CD14-positive monocyte (primary cell): ENCODE results near the gene ENTREP3. TPM values are rescaled to one million over a fixed set of nuclear protein-coding genes. Genes with fewer than 3 reads are reported as not detected.

Experiments
- DNase-seq, 3 donors: peaks; one replicate each; pipeline ENCODE4 v3.0.0-alpha.2; 2011 to 2022
- H2AFZ ChIP-seq: 2 replicates; pipeline ENCODE4 v1.6.0; 2012; ENCODE audit warnings: mild to moderate bottlenecking, low read depth, low read length, inconsistent platforms; ENCODE audit not compliant: insufficient read depth, poor library complexity, severe bottlenecking
- H3K27ac ChIP-seq, 2 donors: 1 replicate in 1 of 2; 2 replicates in 1 of 2; pipeline ENCODE4 v1.5.1; 2012 to 2013; ENCODE audit warnings: low read length in 2 of 2, control low read depth in 1 of 2, inconsistent platforms in 1 of 2, low read depth in 1 of 2, mild to moderate bottlenecking in 1 of 2
- H3K27me3 ChIP-seq, 2 donors: one replicate each; pipeline versions ENCODE4 v1.6.0 to v1.6.1; 2011 to 2013; ENCODE audit warnings: low read length in 2 of 2; ENCODE audit not compliant: control insufficient read depth in 2 of 2, insufficient read depth in 2 of 2
- H3K36me3 ChIP-seq, 2 donors: replicated peaks in 1 of 2; 1 replicate in 1 of 2; 2 replicates in 1 of 2; pipeline versions ENCODE4 v1.5.1 to v1.6.1; 2012 to 2013; ENCODE audit warnings: low read length in 2 of 2, control low read depth in 1 of 2, inconsistent platforms in 1 of 2, mild to moderate bottlenecking in 1 of 2; ENCODE audit not compliant: insufficient read depth in 2 of 2, control insufficient read depth in 1 of 2
- H3K4me1 ChIP-seq, 2 donors: 1 replicate in 1 of 2; 2 replicates in 1 of 2; pipeline versions ENCODE4 v1.5.1 to v1.6.1; 2012 to 2013; ENCODE audit warnings: low read length in 2 of 2, control low read depth in 1 of 2, inconsistent platforms in 1 of 2, mild to moderate bottlenecking in 1 of 2, moderate library complexity in 1 of 2; ENCODE audit not compliant: insufficient read depth in 2 of 2, control insufficient read depth in 1 of 2
- H3K4me2 ChIP-seq: replicated peaks from 2 replicates; pipeline ENCODE3; 2012; ENCODE audit warnings: low read length, moderate library complexity, mild to moderate bottlenecking; ENCODE audit not compliant: poor library complexity, severe bottlenecking; ENCODE audit errors: extremely low read depth
- H3K4me3 ChIP-seq, 3 experiments: fragments of 200-600 bp in 1 of 3; sonication (generic) in 1 of 3; replicated peaks in 1 of 3; 1 replicate in 2 of 3; 2 replicates in 1 of 3; pipeline ENCODE4 v1.5.1; 2011 to 2013; ENCODE audit warnings: low read length in 3 of 3, mild to moderate bottlenecking in 3 of 3, control low read depth in 2 of 3, low read depth in 2 of 3, inconsistent platforms in 1 of 3, moderate library complexity in 1 of 3
- H3K79me2 ChIP-seq: 2 replicates; pipeline ENCODE4 v1.6.0; 2012; ENCODE audit warnings: mild to moderate bottlenecking, control low read depth, inconsistent platforms, low read length, moderate library complexity; ENCODE audit not compliant: insufficient read depth
- H3K9ac ChIP-seq: 2 replicates; pipeline ENCODE4 v1.6.0; 2017; ENCODE audit warnings: low read length, mild to moderate bottlenecking; ENCODE audit not compliant: insufficient read depth, poor library complexity, severe bottlenecking
- H3K9me3 ChIP-seq, 2 donors: replicated peaks in 1 of 2; 1 replicate in 1 of 2; 2 replicates in 1 of 2; pipeline versions ENCODE4 v1.5.1 to v1.6.1; 2012 to 2013; ENCODE audit warnings: low read length in 2 of 2, control low read depth in 1 of 2; ENCODE audit not compliant: control insufficient read depth in 1 of 2, insufficient read depth in 1 of 2
- H4K20me1 ChIP-seq: 2 replicates; pipeline ENCODE4 v1.6.0; 2012; ENCODE audit warnings: mild to moderate bottlenecking, low read length, control low read depth, moderate library complexity; ENCODE audit not compliant: insufficient read depth
- H3K27ac Mint-ChIP-seq, 7 donors: one replicate each; pipeline ENCODE4 v1.8.0; 2020; ENCODE audit warnings: mild to moderate bottlenecking in 7 of 7, mixed read lengths in 7 of 7, moderate library complexity in 6 of 7, inconsistent platforms in 2 of 7
- H3K27me3 Mint-ChIP-seq, 3 donors: one replicate each; pipeline ENCODE4 v1.8.0; 2021 to 2022; ENCODE audit warnings: low read depth in 3 of 3, mild to moderate bottlenecking in 3 of 3, mixed read lengths in 3 of 3, moderate library complexity in 3 of 3, inconsistent platforms in 1 of 3
- H3K36me3 Mint-ChIP-seq, 2 donors: one replicate each; pipeline ENCODE4 v1.8.0; 2020; ENCODE audit warnings: mixed read lengths in 2 of 2, inconsistent platforms in 1 of 2, mild to moderate bottlenecking in 1 of 2
- H3K4me1 Mint-ChIP-seq: one replicate; pipeline ENCODE4 v1.8.0; 2020; ENCODE audit warnings: mild to moderate bottlenecking, mixed read lengths
- H3K4me3 Mint-ChIP-seq, 2 donors: one replicate each; pipeline ENCODE4 v1.8.0; 2020; ENCODE audit warnings: mild to moderate bottlenecking in 2 of 2, mixed read lengths in 2 of 2, moderate library complexity in 1 of 2
- H3K9me3 Mint-ChIP-seq, 7 donors: one replicate each; pipeline ENCODE4 v1.8.0; 2020 to 2022; ENCODE audit warnings: mixed read lengths in 7 of 7, mild to moderate bottlenecking in 6 of 7, moderate library complexity in 6 of 7, inconsistent platforms in 2 of 7
- CTCF ChIP-seq: fragments of 200-600 bp; IDR thresholded peaks from one replicate; pipeline ENCODE4 v1.8.0; 2022; ENCODE audit warnings: antibody characterized with exemption, mild to moderate bottlenecking
- WGBS: methylation state at CpG from one replicate; pipeline ENCODE4 v1.1.5; 2013; ENCODE audit warnings: missing lambda C conversion rate; ENCODE audit not compliant: insufficient coverage; 5-methylcytosine and 5-hydroxymethylcytosine counted together
- intact Hi-C, 2 donors: fragments of 100-400 bp; cut with micrococcal nuclease; formaldehyde crosslinking; loops; one replicate each; pipeline versions ENCODE4 v1.15.0 to v1.15.1; 2023
- polyA plus RNA-seq, 3 donors: library from polyadenylated mRNA; depleted of rRNA in 1 of 3; unstranded in 2 of 3; stranded (reverse) in 1 of 3; fragments of 300-500 nt in 2 of 3; fragments of >200 nt in 1 of 3; fragmentation: Illumina TruSeq in 2 of 3; gene quantifications; 1 replicate in 2 of 3; 2 replicates in 1 of 3; pipeline ENCODE4 v1.2.3, GENCODE V29; 2012 to 2021

The ENTREP3 gene
- polyA plus RNA-seq, 3 donors: 0.87 to 7.5 (median 1.9) TPM

GRCh38 chr1:155277902-155278688 is 22.8 kb upstream of the ENTREP3 start:
- WGBS: 1% methylated on average over 16 of the region's 29 CpGs
- H3K27ac Mint-ChIP-seq: peak overlapping the region in 1 of 7 donors; percentile 43
- peaks cover 29% of the 10 kb centered on the region for H3K4me1 Mint-ChIP-seq
- H3K36me3 Mint-ChIP-seq: no peaks in the 10 kb centered on the region
- peak overlapping the region; percentile 75 to 87 for H3K4me3 Mint-ChIP-seq
- Histone ChIP-seq H4K20me1 (no peaks in the 10 kb centered on the region), H2AFZ (peak overlapping the region; percentile 95), H3K9ac (peak overlapping the region; percentile 56), H3K36me3 (no peaks in the 10 kb centered on the region), H3K27me3 (peaks cover 0 to 20% of the 10 kb centered on the region in 2 donors), H3K27ac (no peak overlapping the region), H3K4me1 (peaks cover 22 to 28% of the 10 kb centered on the region in 2 donors), H3K4me3 (peak overlapping the region; percentile 33 to 82 (median 63)), H3K79me2 (peaks cover under 1% of the 10 kb centered on the region), H3K4me2 (peak overlapping the region; percentile 99), H3K9me3 (no peaks in the 10 kb centered on the region)
- peak in 1 of 3 donors; percentile 48 for DNase-seq
- intact Hi-C loops: loop anchor here (2.0 to 5.0 kb wide), 3 partner anchors 15 to 45 kb away; partner anchors contain the start of genes RUSC1 (in 1 of the 2) and SCAMP3 (in 1 of the 2)
- peaks cover 12 to 19% (median 14%) of the 10 kb centered on the region in 3 donors for H3K27me3 Mint-ChIP-seq
- no peaks in the 10 kb centered on the region for H3K9me3 Mint-ChIP-seq
- peak; percentile 21 for TF ChIP-seq CTCF

- H4K20me1 ChIP-seq: peaks cover 7% of the 10 kb centered on the region
- no peaks in the 10 kb centered on the region for H3K36me3 Mint-ChIP-seq
- H3K36me3 ChIP-seq: no peaks in the 10 kb centered on the region
- peaks cover 28 to 35% of the 10 kb centered on the region in 2 donors for H3K4me1 ChIP-seq
- H3K27me3 Mint-ChIP-seq: peaks cover 12 to 19% (median 14%) of the 10 kb centered on the region in 3 donors
- no peak within 1 kb of the TSS for H3K27ac ChIP-seq
- H3K27me3 ChIP-seq: peaks cover 0 to 20% of the 10 kb centered on the region in 2 donors
- H3K9ac ChIP-seq: peak within 1 kb of the TSS; percentile 56
- no peaks in the 10 kb centered on the region for H3K9me3 Mint-ChIP-seq
- WGBS: under 1% methylated on average over 63 of the region's 68 CpGs
- H3K4me3 ChIP-seq: peak within 1 kb of the TSS; percentile 33 to 82 (median 63)
- H3K9me3 ChIP-seq: no peaks in the 10 kb centered on the region
- DNase-seq: peak; percentile 89 to 96 (median 93)
- H3K4me3 Mint-ChIP-seq: peak within 1 kb of the TSS; percentile 75 to 87
- peaks cover 8% of the 10 kb centered on the region for H3K79me2 ChIP-seq
- peak within 1 kb of the TSS; percentile 95 for H2AFZ ChIP-seq
- intact Hi-C loops: loop anchor here (2.0 to 5.0 kb wide), 2 partner anchors 14 to 45 kb away; partner anchors contain the start of genes RUSC1 (in 1 of the 2) and SCAMP3 (in 1 of the 2)
- H3K27ac Mint-ChIP-seq: peak within 1 kb of the TSS in 1 of 7 donors; percentile 9
- peaks cover 33% of the 10 kb centered on the region for H3K4me1 Mint-ChIP-seq
- H3K4me2 ChIP-seq: peak within 1 kb of the TSS; percentile 99
- peak; percentile 54 for TF ChIP-seq CTCF
These were observed 22.0 kb upstream of the ENTREP3 start, which contains the start of gene HCN3 for GRCh38 chr1:155277070-155277901. Gene HCN3 (plus strand): TSS chr1:155277463. CDS start chr1:155277591, 128 bp downstream.
